ENCODE results near the gene TMEM135. TPM values are rescaled to one million over a fixed set of nuclear protein-coding genes. Genes with fewer than 3 reads are reported as not detected.

TMEM135 gene
- total and polyA plus RNA-seq, 2 donors (not counting 1 experiment from before 2014, with no cell fraction given), result 2.7 to 19.5 TPM

DNA sequence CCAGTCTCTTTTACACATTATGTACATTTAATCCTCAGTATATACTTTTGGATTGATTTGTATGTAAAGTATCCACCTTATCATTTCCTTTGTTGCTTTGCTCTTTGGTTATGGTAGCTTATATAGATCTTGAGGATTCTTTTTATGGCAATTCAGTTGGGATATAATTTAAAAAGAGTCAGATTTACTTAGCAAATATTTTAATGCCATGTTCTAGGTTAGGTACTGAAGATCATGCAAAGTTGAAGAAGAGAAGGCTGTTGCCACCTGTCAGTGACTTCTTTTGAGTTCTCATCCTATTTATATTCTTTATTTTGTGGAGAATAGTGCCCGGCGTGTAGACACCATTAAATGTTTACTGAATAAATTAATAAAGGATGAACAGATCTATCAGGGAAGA, 279.7 kb downstream of the TMEM135 start:
- TF ChIP-seq, protein P1, sequence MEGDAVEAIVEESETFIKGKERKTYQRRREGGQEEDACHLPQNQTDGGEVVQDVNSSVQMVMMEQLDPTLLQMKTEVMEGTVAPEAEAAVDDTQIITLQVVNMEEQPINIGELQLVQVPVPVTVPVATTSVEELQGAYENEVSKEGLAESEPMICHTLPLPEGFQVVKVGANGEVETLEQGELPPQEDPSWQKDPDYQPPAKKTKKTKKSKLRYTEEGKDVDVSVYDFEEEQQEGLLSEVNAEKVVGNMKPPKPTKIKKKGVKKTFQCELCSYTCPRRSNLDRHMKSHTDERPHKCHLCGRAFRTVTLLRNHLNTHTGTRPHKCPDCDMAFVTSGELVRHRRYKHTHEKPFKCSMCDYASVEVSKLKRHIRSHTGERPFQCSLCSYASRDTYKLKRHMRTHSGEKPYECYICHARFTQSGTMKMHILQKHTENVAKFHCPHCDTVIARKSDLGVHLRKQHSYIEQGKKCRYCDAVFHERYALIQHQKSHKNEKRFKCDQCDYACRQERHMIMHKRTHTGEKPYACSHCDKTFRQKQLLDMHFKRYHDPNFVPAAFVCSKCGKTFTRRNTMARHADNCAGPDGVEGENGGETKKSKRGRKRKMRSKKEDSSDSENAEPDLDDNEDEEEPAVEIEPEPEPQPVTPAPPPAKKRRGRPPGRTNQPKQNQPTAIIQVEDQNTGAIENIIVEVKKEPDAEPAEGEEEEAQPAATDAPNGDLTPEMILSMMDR (IDR thresholded peaks at IDR 0.05), result no peak
- TF ChIP-seq EZH2 (IDR thresholded peaks at IDR 0.05; ENCODE audit: borderline replicate concordance, insufficient read depth, low read depth, low read length, poor library complexity, severe bottlenecking), result no peak
- Histone ChIP-seq H3K79me2 (ENCODE audit: control insufficient read depth, insufficient read depth, low read length) (no peaks in the 10 kb centered on the region), H4K20me1 (ENCODE audit: control insufficient read depth, insufficient read depth, low read length, poor library complexity, severe bottlenecking) (no peaks in the 10 kb centered on the region), H3K9ac (ENCODE audit: low read length) (no peak overlapping the region), H3K36me3 (replicated peaks in 1 of 2; ENCODE audit: control extremely low read depth in 1 of 2, control insufficient read depth in 1 of 2, extremely low read depth in 1 of 2, insufficient read depth in 2 of 2, low read length in 1 of 2) (peaks cover 0 to 3% of the 10 kb centered on the region in 2 experiments), H3K27me3 (replicated peaks in 1 of 4; ENCODE audit: control extremely low read depth in 1 of 4, control insufficient read depth in 3 of 4, insufficient read depth in 4 of 4, low read length in 3 of 4) (no peaks in the 10 kb centered on the region), H3K9me3 (ENCODE audit: control extremely low read depth in 1 of 3, control insufficient read depth in 2 of 3, insufficient read depth in 1 of 3, low read length in 2 of 3) (no peaks in the 10 kb centered on the region), H3K4me1 (ENCODE audit: control insufficient read depth in 2 of 2, insufficient read depth in 2 of 2, low read length in 2 of 2) (no peaks in the 10 kb centered on the region), H2AFZ (ENCODE audit: insufficient read depth, low read depth, low read length, poor library complexity, severe bottlenecking) (no peak overlapping the region), H3K4me2 (replicated peaks; ENCODE audit: low read depth, low read length, poor library complexity, severe bottlenecking) (no peak overlapping the region), H3K27ac (ENCODE audit: low read length in 2 of 2) (no peak overlapping the region), H3K4me3 (ENCODE audit: control extremely low read depth in 1 of 5, extremely low read depth in 1 of 5, insufficient read depth in 1 of 5, low read depth in 2 of 5, low read length in 4 of 5) (no peak overlapping the region)
- DNase-seq (no peak), ATAC-seq (ENCODE audit: low read depth) (no peak)
- intact Hi-C loops (cut with micrococcal nuclease), result no loop called here
- ChIA-PET CTCF (no interaction called here), POLR2A (no interaction called here)
- Mint-ChIP-seq H3K27me3 (no peaks in the 10 kb centered on the region), H3K4me3 (no peak overlapping the region), H3K27ac (no peak overlapping the region), H3K9me3 (ENCODE audit: insufficient read depth) (no peaks in the 10 kb centered on the region), H3K4me1 (no peaks in the 10 kb centered on the region)
- WGBS (ENCODE audit: insufficient coverage), result no CpG with 5 or more reads among the region's 2 CpGs

DNA sequence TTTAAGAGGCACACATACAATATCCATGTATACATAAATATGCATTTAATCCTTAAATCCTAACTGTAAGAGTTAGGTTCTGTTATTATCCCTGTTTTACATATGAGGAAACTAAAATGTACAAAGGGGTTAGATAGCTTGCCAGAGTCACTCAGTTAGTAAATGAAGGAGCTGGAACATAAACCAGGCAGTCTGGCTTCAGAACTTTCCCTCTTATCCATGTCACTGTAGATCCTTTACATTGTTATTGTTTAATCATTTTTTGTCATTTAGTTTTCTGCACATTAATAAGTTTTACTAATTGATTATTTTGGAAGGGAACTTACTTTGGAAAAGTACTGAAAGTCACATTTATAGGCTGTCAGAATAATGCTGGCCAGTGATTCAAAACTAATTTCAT, 282.4 kb downstream of the TMEM135 start:
- Histone ChIP-seq H3K27me3 (replicated peaks in 1 of 4; ENCODE audit: control extremely low read depth in 1 of 4, control insufficient read depth in 3 of 4, insufficient read depth in 4 of 4, low read length in 3 of 4) (no peaks in the 10 kb centered on the region), H3K4me1 (ENCODE audit: control insufficient read depth in 2 of 2, insufficient read depth in 2 of 2, low read length in 2 of 2) (no peaks in the 10 kb centered on the region), H3K36me3 (replicated peaks in 1 of 2; ENCODE audit: control extremely low read depth in 1 of 2, control insufficient read depth in 1 of 2, extremely low read depth in 1 of 2, insufficient read depth in 2 of 2, low read length in 1 of 2) (peaks cover 0 to 3% of the 10 kb centered on the region in 2 experiments), H2AFZ (ENCODE audit: insufficient read depth, low read depth, low read length, poor library complexity, severe bottlenecking) (no peak overlapping the region), H3K27ac (ENCODE audit: low read length in 2 of 2) (no peak overlapping the region), H3K9ac (ENCODE audit: low read length) (no peak overlapping the region), H4K20me1 (ENCODE audit: control insufficient read depth, insufficient read depth, low read length, poor library complexity, severe bottlenecking) (no peaks in the 10 kb centered on the region), H3K9me3 (ENCODE audit: control extremely low read depth in 1 of 3, control insufficient read depth in 2 of 3, insufficient read depth in 1 of 3, low read length in 2 of 3) (no peaks in the 10 kb centered on the region), H3K79me2 (ENCODE audit: control insufficient read depth, insufficient read depth, low read length) (no peaks in the 10 kb centered on the region), H3K4me3 (ENCODE audit: control extremely low read depth in 1 of 5, extremely low read depth in 1 of 5, insufficient read depth in 1 of 5, low read depth in 2 of 5, low read length in 4 of 5) (no peak overlapping the region), H3K4me2 (replicated peaks; ENCODE audit: low read depth, low read length, poor library complexity, severe bottlenecking) (no peak overlapping the region)
- Mint-ChIP-seq H3K27me3 (no peaks in the 10 kb centered on the region), H3K9me3 (ENCODE audit: insufficient read depth) (no peaks in the 10 kb centered on the region), H3K4me1 (no peaks in the 10 kb centered on the region), H3K4me3 (no peak overlapping the region), H3K27ac (no peak overlapping the region)
- ATAC-seq (ENCODE audit: low read depth), result no peak
- ChIA-PET CTCF (no interaction called here), POLR2A (no interaction called here)
- TF ChIP-seq, protein P1 (IDR thresholded peaks at IDR 0.05), result no peak
- intact Hi-C loops (cut with micrococcal nuclease), result no loop called here
- DNase-seq, result no peak
